PC-9 (cell line): ENCODE results near the gene SLC25A29. TPM values are rescaled to one million over a fixed set of nuclear protein-coding genes. Genes with fewer than 3 reads are reported as not detected.

Experiments used
- BruUV-seq: library from RNA; stranded (reverse); fragments of 400-500 nt; replicated peaks from 2 replicates; lab custom pipeline; 2021; lab: Mats Ljungman, UMichigan
- CTCF ChIA-PET: fragments of 300-600 bp; sonication (Branson Sonifier 250); formaldehyde crosslinking; loops from one replicate; lab custom pipeline; 2022; ENCODE audit warnings: antibody characterized with exemption; lab: Charles Lee
- POLR2A ChIA-PET: fragments of 300-600 bp; sonication (Branson Sonifier 250); formaldehyde crosslinking; loops from one replicate; lab custom pipeline; 2022; ENCODE audit warnings: antibody characterized with exemption; ENCODE audit not compliant: unreplicated experiment; lab: Charles Lee
- DNase-seq, 2 experiments: peaks; one replicate each; pipeline versions ENCODE4 v3.0.0 to v3.0.0-alpha.2; 2015 to 2022; ENCODE audit warnings: mixed read lengths in 1 of 2
- H2AFZ ChIP-seq: fragments of 200-600 bp; sonication (generic); 2 replicates; pipeline ENCODE4 v1.8.1; 2017; ENCODE audit warnings: antibody characterized with exemption
- H3F3A ChIP-seq: fragments of 200-600 bp; sonication (generic); 2 replicates; pipeline ENCODE4 v1.8.1; 2017; ENCODE audit warnings: antibody characterized with exemption, mild to moderate bottlenecking, low read depth; ENCODE audit not compliant: insufficient read depth
- H3K27ac ChIP-seq: fragments of 200-600 bp; sonication (generic); 2 replicates; pipeline ENCODE4 v1.6.1; 2016; ENCODE audit warnings: mixed run types
- H3K27me3 ChIP-seq: fragments of 200-600 bp; sonication (generic); 2 replicates; pipeline ENCODE4 v1.6.1; 2016; ENCODE audit warnings: low read depth, mixed run types; ENCODE audit not compliant: insufficient read depth
- H3K36me3 ChIP-seq: fragments of 200-600 bp; sonication (generic); 2 replicates; pipeline ENCODE4 v1.6.1; 2016; ENCODE audit warnings: low read depth, mixed run types
- H3K4me1 ChIP-seq: fragments of 200-600 bp; sonication (generic); replicated peaks from 2 replicates; pipeline ENCODE4 v1.6.1; 2016; ENCODE audit warnings: mixed run types; ENCODE audit not compliant: insufficient read depth
- H3K4me2 ChIP-seq: fragments of 200-600 bp; sonication (generic); 2 replicates; pipeline ENCODE4 v1.6.1; 2017; ENCODE audit warnings: mixed run types
- H3K4me3 ChIP-seq: fragments of 200-600 bp; sonication (generic); 2 replicates; pipeline ENCODE4 v1.6.1; 2016; ENCODE audit warnings: mixed run types
- H3K79me2 ChIP-seq: fragments of 200-600 bp; sonication (generic); 2 replicates; pipeline ENCODE4 v1.6.1; 2017; ENCODE audit warnings: low read depth, mixed run types
- H3K9me2 ChIP-seq: fragments of 200-600 bp; sonication (generic); 2 replicates; pipeline ENCODE4 v1.8.1; 2017; ENCODE audit warnings: mild to moderate bottlenecking; ENCODE audit not compliant: insufficient read depth
- H3K9me3 ChIP-seq: fragments of 200-600 bp; sonication (generic); 2 replicates; pipeline ENCODE4 v1.8.1; 2016; ENCODE audit warnings: low read depth; ENCODE audit not compliant: insufficient read depth
- H4K20me1 ChIP-seq: fragments of 200-600 bp; sonication (generic); 2 replicates; pipeline ENCODE4 v1.8.1; 2017; ENCODE audit not compliant: insufficient read depth
- CTCF ChIP-seq: fragments of 200-600 bp; sonication (generic); conservative IDR thresholded peaks from 2 replicates; pipeline ENCODE4 v1.6.1; 2017; ENCODE audit warnings: mixed run types, antibody characterized with exemption, mild to moderate bottlenecking, moderate library complexity
- EZH2 ChIP-seq: fragments of 200-600 bp; sonication (generic); IDR thresholded peaks from 2 replicates; pipeline ENCODE4 v1.8.0; 2017; ENCODE audit warnings: antibody characterized with exemption, low read depth
- intact Hi-C: fragments of 100-400 bp; cut with micrococcal nuclease; formaldehyde crosslinking; loops from one replicate; pipeline ENCODE4 v1.10.0; 2022; ENCODE audit not compliant: unreplicated experiment
- total RNA-seq: library from RNA; stranded (reverse); gene quantifications from 2 replicates; pipeline ENCODE4 v1.2.3, GENCODE V29; 2021

SLC25A29 gene
- total RNA-seq, 1 experiment from 2014 or later: 6.9 TPM

DNA sequence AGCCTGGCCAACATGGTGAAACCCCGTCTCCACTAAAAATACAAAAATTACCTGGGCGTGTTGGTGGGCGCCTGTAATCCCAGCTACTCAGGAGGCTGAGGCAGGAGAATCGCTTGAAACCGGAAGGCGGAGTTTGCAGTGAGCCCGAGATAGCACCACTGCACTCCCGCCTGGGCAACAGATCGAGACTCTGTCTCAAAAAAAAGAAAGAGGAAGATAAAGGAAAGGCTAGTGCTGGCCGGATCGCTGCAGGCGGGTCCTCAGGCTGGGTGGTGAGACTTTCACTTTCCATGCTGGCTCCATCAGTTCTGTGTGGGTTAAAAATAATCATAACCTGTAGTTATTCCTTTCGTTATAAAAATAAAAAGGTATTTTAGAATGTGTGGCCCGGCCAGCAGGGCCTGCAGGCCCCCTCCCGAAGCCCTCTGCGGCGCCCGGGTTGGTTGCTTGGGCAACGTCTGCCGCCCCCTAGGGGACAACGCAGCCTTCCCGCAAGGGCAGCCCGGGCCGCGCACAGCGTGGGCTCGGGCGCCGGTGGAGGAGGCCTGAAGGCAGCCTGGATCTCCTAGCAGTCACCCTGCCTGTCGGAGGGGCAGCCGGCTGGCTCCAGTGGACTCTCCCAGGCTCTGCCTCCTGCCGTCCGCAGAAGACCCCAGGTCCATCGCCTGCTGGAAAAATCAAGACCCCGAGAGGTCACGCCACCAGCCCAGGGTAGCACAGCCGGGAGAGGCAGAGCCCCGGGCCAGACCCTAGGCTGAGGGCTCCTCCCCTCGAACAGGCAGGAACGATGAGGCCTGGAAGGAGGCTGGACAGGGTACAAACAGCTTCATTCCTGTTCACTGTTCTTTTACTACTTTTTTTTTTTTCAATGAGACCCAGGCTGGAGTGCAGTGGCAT is 11.9 kb upstream of the SLC25A29 start:
- H3K4me2 ChIP-seq: no peak overlapping the region
- CTCF ChIA-PET: interaction anchor here (0.6 kb wide), 1 partner anchor 9 kb away, joined by 4 read pairs; no protein-coding TSS in a partner anchor

DNA sequence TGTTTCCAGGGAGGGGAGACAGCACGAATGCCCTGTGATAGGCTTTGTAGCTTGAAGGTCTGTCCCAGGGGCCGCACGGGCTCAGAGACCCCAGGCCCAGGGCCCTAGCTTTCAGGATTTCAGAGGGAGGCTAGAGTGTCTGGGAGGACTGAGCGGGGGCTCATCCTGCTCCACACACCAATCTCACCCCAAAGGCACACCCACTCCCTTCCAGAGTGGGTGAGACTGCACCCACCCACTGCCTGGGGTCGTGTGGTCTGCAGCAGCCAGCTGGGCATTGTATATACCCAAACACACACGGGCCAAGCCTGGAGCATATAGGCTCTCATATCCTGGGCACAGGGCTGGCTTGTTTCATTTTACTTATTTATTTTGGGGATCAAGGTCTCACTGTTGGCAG is 11.1 kb upstream of the SLC25A29 start:
- TF ChIP-seq EZH2 (no peak), CTCF (no peak)
- no peaks in the 10 kb centered on the region for H3K36me3 ChIP-seq
- no peak overlapping the region for H3K4me3 ChIP-seq
- BruUV-seq: no TSS peak
- no peak overlapping the region for H3K27ac ChIP-seq
- POLR2A ChIA-PET: no interaction called here
- no peaks in the 10 kb centered on the region for H3K79me2 ChIP-seq
- H3K4me1 ChIP-seq: no peaks in the 10 kb centered on the region
- H4K20me1 ChIP-seq: no peaks in the 10 kb centered on the region
- H2AFZ ChIP-seq: no peak overlapping the region
- intact Hi-C loops: no loop called here
- no peaks in the 10 kb centered on the region for H3K9me2 ChIP-seq
- no peaks in the 10 kb centered on the region; the same call in 1 of the 2 replicates for H3K27me3 ChIP-seq
- H3K4me2 ChIP-seq: no peak overlapping the region
- CTCF ChIA-PET: no interaction called here
- H3F3A ChIP-seq: no peaks in the 10 kb centered on the region
- DNase-seq: no peak
- no peaks in the 10 kb centered on the region for H3K9me3 ChIP-seq

More for the DNA sequence above, 11.9 kb upstream of the SLC25A29 start:
- Histone ChIP-seq H2AFZ (no peak overlapping the region), H3K9me3 (no peaks in the 10 kb centered on the region), H4K20me1 (no peaks in the 10 kb centered on the region), H3K4me3 (no peak overlapping the region), H3F3A (no peaks in the 10 kb centered on the region), H3K36me3 (no peaks in the 10 kb centered on the region), H3K79me2 (no peaks in the 10 kb centered on the region), H3K9me2 (no peaks in the 10 kb centered on the region), H3K27me3 (no peaks in the 10 kb centered on the region; the same call in 1 of the 2 replicates), H3K27ac (no peak overlapping the region), H3K4me1 (no peaks in the 10 kb centered on the region)
- no TSS peak for BruUV-seq
- 0 out of 2 replicates have a peak, but pooled peaks have one; percentile 25 for TF ChIP-seq CTCF
- TF ChIP-seq EZH2: no peak
- DNase-seq: no peak
- POLR2A ChIA-PET: no interaction called here
- intact Hi-C loops: no loop called here

GRCh38 chr14:100314724-100315123 is 8.5 kb upstream of the SLC25A29 start:
- DNase-seq: no peak
- H3K9me2 ChIP-seq: no peaks in the 10 kb centered on the region
- H3K27ac ChIP-seq: no peak overlapping the region
- TF ChIP-seq EZH2 (no peak), CTCF (no peak)
- no peak overlapping the region for H3K4me3 ChIP-seq
- no peaks in the 10 kb centered on the region for H3F3A ChIP-seq
- CTCF ChIA-PET: no interaction called here
- H3K4me1 ChIP-seq: no peaks in the 10 kb centered on the region
- intact Hi-C loops: no loop called here
- POLR2A ChIA-PET: no interaction called here
- H3K9me3 ChIP-seq: no peaks in the 10 kb centered on the region
- no peak overlapping the region for H3K4me2 ChIP-seq
- no peaks in the 10 kb centered on the region for H3K36me3 ChIP-seq
- no peaks in the 10 kb centered on the region for H4K20me1 ChIP-seq
- H3K27me3 ChIP-seq: no peaks in the 10 kb centered on the region; the same call in 1 of the 2 replicates
- no peaks in the 10 kb centered on the region for H3K79me2 ChIP-seq
- no TSS peak for BruUV-seq
- H2AFZ ChIP-seq: no peak overlapping the region
